ENCODE results near the gene SULF2. TPM values are rescaled to one million over a fixed set of nuclear protein-coding genes. Genes with fewer than 3 reads are reported as not detected.

The SULF2 gene
- total RNA-seq, 2 donors from 2014 or later, result 9.1 to 34.3 TPM

GRCh38 chr20:47629907-47630306 is 155.4 kb downstream of the SULF2 start:
- Histone ChIP-seq H3K9me3 (no peaks in the 10 kb centered on the region), H3K27me3 (no peaks in the 10 kb centered on the region), H3K4me1 (no peaks in the 10 kb centered on the region), H3K27ac (no peak overlapping the region), H3K4me3 (no peak overlapping the region), H3K36me3 (replicated peaks in 1 of 2; ENCODE audit: insufficient read depth in 1 of 2, low read depth in 2 of 2) (no peaks in the 10 kb centered on the region)
- 86 to 88% methylated on average over 2 of the region's 2 CpGs for WGBS, 2 donors
- no peak for TF ChIP-seq POLR2A (IDR thresholded peaks at IDR 0.05)
- no peak for TF ChIP-seq CTCF (IDR thresholded peaks at IDR 0.05)
- DNase-seq, result no peak
- ATAC-seq, result no peak
- intact Hi-C loops (cut with DNase I), result loop anchor here (10.0 kb wide), 1 partner anchor 435 kb away; no protein-coding TSS in a partner anchor

- intact Hi-C loops (cut with DNase I), result loop anchor here (10.0 kb wide), 1 partner anchor 433 kb away; no protein-coding TSS in a partner anchor
- no peaks in the 10 kb centered on the region for H3K27me3 ChIP-seq
- WGBS, 2 donors, result 89 to 94% methylated on average over 4 of the region's 4 CpGs
Measured at GRCh38 chr20:47627540-47627939, 157.7 kb downstream of the SULF2 start.

GRCh38 chr20:47623206-47623605 is 162.1 kb downstream of the SULF2 start:
- ATAC-seq (no peak), DNase-seq (no peak)
- no peak overlapping the region for H3K4me3 ChIP-seq
- no peak for TF ChIP-seq CTCF (IDR thresholded peaks at IDR 0.05)
- no peak for TF ChIP-seq POLR2A (IDR thresholded peaks at IDR 0.05)
- H3K27ac ChIP-seq, result no peak overlapping the region
- no peaks in the 10 kb centered on the region for H3K4me1 ChIP-seq
- H3K36me3 ChIP-seq (replicated peaks in 1 of 2; ENCODE audit: insufficient read depth in 1 of 2, low read depth in 2 of 2), result peaks cover 0 to 3% of the 10 kb centered on the region in 2 donors
- intact Hi-C loops (cut with DNase I), result loop anchor here (5.0 to 10.0 kb wide), 2 partner anchors 236 to 428 kb away; no protein-coding TSS in a partner anchor
- no peaks in the 10 kb centered on the region for H3K9me3 ChIP-seq
- WGBS, 2 donors, result 64 to 73% methylated on average over 2 of the region's 2 CpGs
- no peaks in the 10 kb centered on the region for H3K27me3 ChIP-seq

More at GRCh38 chr20:47627540-47627939, 157.7 kb downstream of the SULF2 start:
- Histone ChIP-seq H3K27ac (no peak overlapping the region), H3K36me3 (replicated peaks in 1 of 2; ENCODE audit: insufficient read depth in 1 of 2, low read depth in 2 of 2) (peaks cover 0 to 3% of the 10 kb centered on the region in 2 donors), H3K4me3 (no peak overlapping the region), H3K4me1 (no peaks in the 10 kb centered on the region), H3K9me3 (no peaks in the 10 kb centered on the region)
- DNase-seq (no peak), ATAC-seq (no peak)
- TF ChIP-seq CTCF (IDR thresholded peaks at IDR 0.05) (no peak), POLR2A (IDR thresholded peaks at IDR 0.05) (no peak)

- no peak for TF ChIP-seq POLR2A (IDR thresholded peaks at IDR 0.05)
- TF ChIP-seq CTCF (IDR thresholded peaks at IDR 0.05), result no peak
- Histone ChIP-seq H3K36me3 (replicated peaks in 1 of 2; ENCODE audit: insufficient read depth in 1 of 2, low read depth in 2 of 2) (peaks cover 0 to 3% of the 10 kb centered on the region in 2 donors), H3K27me3 (no peaks in the 10 kb centered on the region), H3K4me3 (no peak overlapping the region), H3K27ac (no peak overlapping the region), H3K9me3 (no peaks in the 10 kb centered on the region), H3K4me1 (no peaks in the 10 kb centered on the region)
- intact Hi-C loops (cut with DNase I), result loop anchor here (5.0 to 10.0 kb wide), 2 partner anchors 235 to 427 kb away; no protein-coding TSS in a partner anchor
- ATAC-seq (no peak), DNase-seq (no peak)
- WGBS, 2 donors, result 87 to 92% methylated on average over 9 of the region's 9 CpGs
Measured at GRCh38 chr20:47622118-47622665, 163.1 kb downstream of the SULF2 start.

Data from body of pancreas (tissue), 4 donors.